RWPE1 (cell line): ENCODE results near the gene RPS28.

Experiments
- CTCF ChIA-PET: fragments of 350-600 bp; sonication (Branson Sonifier 250); formaldehyde crosslinking; extraction: SDS; loops from one replicate; lab custom pipeline; 2021; lab: Yijun Ruan, JAX
- POLR2A ChIA-PET: fragments of 400-600 bp; formaldehyde crosslinking; extraction: SDS; loops from one replicate; lab custom pipeline; 2020; ENCODE audit warnings: antibody characterized with exemption; ENCODE audit not compliant: low non-redundant PET; lab: Yijun Ruan, JAX
- DNase-seq: peaks from one replicate; pipeline ENCODE4 v3.0.0; 2012; ENCODE audit warnings: low spot score
- H3K27ac ChIP-seq: fragments of 450-650 bp; 2 replicates; pipeline ENCODE4 v1.5.1; 2017
- TF ChIP-seq, protein P1 (sequence below): fragments of 450-650 bp; conservative IDR thresholded peaks from 2 replicates; pipeline ENCODE4 v1.5.1; 2017; ENCODE audit warnings: low read depth, mild to moderate bottlenecking

The RPS28 gene

DNA sequence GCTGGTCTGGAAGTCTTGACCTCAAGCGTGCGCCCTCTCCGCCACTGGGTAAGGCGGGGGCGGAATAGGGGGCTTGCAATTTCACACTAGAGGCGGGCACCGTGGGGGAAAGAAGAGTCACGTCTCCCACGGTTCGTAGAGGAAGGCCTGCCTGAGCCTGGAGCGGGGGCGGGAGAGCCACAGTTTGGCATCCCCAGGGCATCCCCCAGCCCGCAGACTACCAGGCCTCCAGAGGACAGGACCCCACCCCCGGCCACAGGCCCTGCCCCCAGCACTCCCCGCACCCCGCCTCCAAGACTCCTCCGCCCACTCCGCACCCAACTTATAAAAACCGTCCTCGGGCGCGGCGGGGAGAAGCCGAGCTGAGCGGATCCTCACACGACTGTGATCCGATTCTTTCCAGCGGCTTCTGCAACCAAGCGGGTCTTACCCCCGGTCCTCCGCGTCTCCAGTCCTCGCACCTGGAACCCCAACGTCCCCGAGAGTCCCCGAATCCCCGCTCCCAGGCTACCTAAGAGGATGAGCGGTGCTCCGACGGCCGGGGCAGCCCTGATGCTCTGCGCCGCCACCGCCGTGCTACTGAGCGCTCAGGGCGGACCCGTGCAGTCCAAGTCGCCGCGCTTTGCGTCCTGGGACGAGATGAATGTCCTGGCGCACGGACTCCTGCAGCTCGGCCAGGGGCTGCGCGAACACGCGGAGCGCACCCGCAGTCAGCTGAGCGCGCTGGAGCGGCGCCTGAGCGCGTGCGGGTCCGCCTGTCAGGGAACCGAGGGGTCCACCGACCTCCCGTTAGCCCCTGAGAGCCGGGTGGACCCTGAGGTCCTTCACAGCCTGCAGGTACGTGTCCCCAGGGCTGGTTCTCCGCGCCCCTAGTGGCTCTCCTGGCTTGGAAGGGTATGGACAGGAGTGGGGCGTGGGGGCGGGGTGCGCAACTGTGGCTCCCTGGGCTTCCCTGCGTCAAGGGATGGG, 42.8 kb downstream of the RPS28 start, which contains the start of gene ANGPTL4:
Gene ANGPTL4, plus strand, starts transcription at position 353 of the 969 bp plus-strand sequence. Its CDS starts 167 bp downstream, at position 520.
- CTCF ChIA-PET, result interaction anchor here (0.5 to 3.7 kb wide), 2 partner anchors 10 to 1221 kb away, joined by 3 to 14 read pairs; no protein-coding TSS in a partner anchor
- DNase-seq, result peak; percentile 54
- peak within 1 kb of the TSS; percentile 90 for H3K27ac ChIP-seq
- POLR2A ChIA-PET, result interaction anchor here (0.7 kb wide), 1 partner anchor 28 kb away, joined by 5 read pairs; no protein-coding TSS in a partner anchor
- TF ChIP-seq, protein P1, sequence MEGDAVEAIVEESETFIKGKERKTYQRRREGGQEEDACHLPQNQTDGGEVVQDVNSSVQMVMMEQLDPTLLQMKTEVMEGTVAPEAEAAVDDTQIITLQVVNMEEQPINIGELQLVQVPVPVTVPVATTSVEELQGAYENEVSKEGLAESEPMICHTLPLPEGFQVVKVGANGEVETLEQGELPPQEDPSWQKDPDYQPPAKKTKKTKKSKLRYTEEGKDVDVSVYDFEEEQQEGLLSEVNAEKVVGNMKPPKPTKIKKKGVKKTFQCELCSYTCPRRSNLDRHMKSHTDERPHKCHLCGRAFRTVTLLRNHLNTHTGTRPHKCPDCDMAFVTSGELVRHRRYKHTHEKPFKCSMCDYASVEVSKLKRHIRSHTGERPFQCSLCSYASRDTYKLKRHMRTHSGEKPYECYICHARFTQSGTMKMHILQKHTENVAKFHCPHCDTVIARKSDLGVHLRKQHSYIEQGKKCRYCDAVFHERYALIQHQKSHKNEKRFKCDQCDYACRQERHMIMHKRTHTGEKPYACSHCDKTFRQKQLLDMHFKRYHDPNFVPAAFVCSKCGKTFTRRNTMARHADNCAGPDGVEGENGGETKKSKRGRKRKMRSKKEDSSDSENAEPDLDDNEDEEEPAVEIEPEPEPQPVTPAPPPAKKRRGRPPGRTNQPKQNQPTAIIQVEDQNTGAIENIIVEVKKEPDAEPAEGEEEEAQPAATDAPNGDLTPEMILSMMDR, result no peak; the same call in 1 of the 2 replicates

DNA sequence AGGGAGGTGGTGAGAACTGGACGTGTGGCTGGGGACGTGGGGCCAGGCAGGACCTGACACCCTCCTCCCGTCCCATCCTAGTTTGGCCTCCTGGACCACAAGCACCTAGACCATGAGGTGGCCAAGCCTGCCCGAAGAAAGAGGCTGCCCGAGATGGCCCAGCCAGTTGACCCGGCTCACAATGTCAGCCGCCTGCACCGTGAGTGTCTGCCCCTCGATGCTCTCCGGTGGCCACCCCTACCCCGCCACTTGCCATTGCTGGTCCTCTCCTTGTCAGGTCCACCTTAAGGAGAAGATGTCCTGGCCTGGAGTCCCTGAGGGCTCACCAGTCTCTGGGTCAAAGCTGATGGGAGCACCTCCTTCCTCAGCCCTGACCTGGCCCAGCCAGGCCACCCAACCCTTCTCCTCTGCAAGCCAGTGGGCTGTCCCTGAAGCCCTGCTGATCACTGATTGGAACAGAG, 44.9 kb downstream of the RPS28 start:
- DNase-seq, result no peak
- TF ChIP-seq, protein P1, result no peak
- ChIA-PET POLR2A (no interaction called here), CTCF (interaction anchor here (1.0 kb wide), 1 partner anchor 12 kb away, joined by 3 read pairs; no protein-coding TSS in a partner anchor)
- H3K27ac ChIP-seq, result no peak overlapping the region

DNA sequence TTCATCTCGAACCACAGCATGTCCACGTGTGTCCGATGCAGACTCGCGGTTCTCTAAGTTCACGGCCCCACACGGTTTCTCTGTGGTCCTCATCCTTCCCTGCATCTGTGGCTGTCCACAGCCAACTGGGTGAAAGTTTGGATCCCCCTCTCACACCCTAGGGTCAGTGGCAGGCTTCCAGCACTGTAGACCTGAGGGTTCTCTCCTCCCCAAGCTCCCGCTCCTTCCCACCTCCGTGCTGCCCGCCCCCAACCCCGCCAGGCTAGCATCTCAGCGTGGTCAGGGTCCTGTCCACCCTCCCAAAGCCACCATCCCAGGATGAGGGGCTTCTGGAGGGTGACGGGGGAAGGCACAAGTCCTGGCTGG, 45.6 kb downstream of the RPS28 start:
- DNase-seq, result no peak
- peak overlapping the region; percentile 58 for H3K27ac ChIP-seq
- TF ChIP-seq, protein P1, result no peak
- POLR2A ChIA-PET, result no interaction called here
- CTCF ChIA-PET, result interaction anchor here (1.0 kb wide), 1 partner anchor 13 kb away, joined by 3 read pairs; no protein-coding TSS in a partner anchor

DNA sequence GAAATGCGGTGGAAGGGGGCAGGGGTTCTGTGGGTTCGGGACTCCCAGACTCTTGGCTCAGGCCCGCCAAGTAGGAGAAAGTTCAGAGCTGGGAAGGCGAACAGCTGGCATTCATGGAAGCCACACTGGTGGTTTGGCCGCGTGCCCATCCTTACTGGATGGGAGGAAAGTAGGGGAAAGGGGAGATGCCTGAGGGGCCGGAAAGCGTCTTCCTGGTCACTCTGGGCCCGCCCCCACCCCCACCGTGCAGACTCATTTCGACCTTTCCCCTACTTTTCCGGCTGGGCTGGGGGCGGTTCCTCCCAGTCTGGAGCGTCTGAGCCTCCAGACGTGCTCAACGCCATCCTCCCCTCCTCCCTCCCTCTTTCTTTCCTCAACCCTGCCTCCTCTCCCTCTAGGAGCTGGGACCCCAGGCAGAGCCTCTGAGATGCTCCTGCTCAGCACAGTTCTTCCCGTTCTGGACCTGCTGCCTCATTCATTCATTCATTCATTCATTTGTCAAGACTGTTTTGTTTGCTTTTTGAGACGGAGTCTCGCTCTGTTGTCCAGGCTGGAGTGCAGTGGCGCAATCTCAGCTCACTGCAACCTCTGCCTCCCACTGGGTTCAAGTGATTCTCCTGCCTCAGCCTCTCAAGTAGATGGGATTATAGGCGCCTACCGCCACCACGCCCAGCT, 46.2 kb downstream of the RPS28 start:
- POLR2A ChIA-PET, result no interaction called here
- TF ChIP-seq, protein P1, result no peak
- peak overlapping the region; percentile 58 for H3K27ac ChIP-seq
- DNase-seq, result peak; percentile 87
- CTCF ChIA-PET, result interaction anchor here (1.0 to 1.5 kb wide), 2 partner anchors 13 kb away, joined by 3 to 5 read pairs; no protein-coding TSS in a partner anchor

DNA sequence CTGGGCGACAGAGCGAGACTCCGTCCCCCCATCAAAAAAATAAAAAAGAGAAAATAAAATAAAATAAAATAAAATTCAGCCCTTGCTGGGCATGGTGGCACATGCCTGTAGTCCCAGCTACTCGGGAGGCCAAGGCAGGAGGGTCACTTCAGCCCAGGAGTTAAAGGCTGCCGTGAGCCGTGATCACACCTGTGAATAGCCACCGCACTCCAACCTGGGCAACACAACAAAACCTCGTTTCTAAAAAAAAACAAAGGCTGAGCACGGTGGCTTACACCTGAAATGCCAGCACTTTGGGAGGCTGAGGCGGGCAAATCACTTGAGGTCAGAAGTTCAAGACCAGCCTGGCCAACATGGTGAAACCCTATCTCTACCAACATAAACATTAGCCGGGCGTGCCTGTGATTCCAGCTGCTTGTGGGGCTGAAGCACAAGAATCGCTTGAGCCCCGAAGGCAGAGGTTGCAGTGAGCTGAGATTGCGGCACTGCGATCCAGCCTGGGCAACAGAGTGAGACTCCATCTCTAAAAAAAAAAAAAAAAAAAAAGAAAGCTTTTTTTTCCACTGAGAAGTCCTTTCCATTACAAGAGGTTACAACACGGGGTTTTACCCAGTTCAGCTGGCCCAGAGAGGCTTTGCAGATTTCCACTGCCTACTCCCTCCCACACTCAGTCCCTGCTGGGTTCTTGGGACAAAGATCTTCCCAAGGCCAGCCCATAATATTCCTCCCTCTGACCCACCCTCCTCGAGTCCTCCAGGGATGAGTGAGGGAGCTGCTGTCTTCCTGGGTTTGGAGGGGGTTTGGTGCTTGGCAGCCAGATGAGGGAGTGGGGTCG, 49.1 kb downstream of the RPS28 start:
- CTCF ChIA-PET, result interaction anchor here (0.7 kb wide), 1 partner anchor 21 kb away, joined by 3 read pairs; no protein-coding TSS in a partner anchor
- H3K27ac ChIP-seq, result peak overlapping the region; percentile 19; the same call in 1 of the 2 replicates
- POLR2A ChIA-PET, result no interaction called here

More for the DNA sequence above, 49.1 kb downstream of the RPS28 start:
- TF ChIP-seq, protein P1, result no peak
- no peak for DNase-seq
